Left ventricle myocardium inferior (tissue), 1 donor: ENCODE measurements around the gene DHRS3. TPM values are rescaled to one million over a fixed set of nuclear protein-coding genes. Genes with fewer than 3 reads are reported as not detected.

ENCODE experiments used
- DNase-seq: peaks from one replicate; pipeline ENCODE4 v3.0.0-alpha.2; 2020
- H3K27ac ChIP-seq: fragments of 200-600 bp; replicated peaks from 2 replicates; pipeline ENCODE4 v1.8.0; 2021
- H3K27me3 ChIP-seq: fragments of 200-600 bp; 2 replicates; pipeline ENCODE4 v1.8.0; 2021; ENCODE audit warnings: low read depth
- H3K36me3 ChIP-seq: fragments of 200-600 bp; 2 replicates; pipeline ENCODE4 v1.8.0; 2021
- H3K4me1 ChIP-seq: fragments of 200-600 bp; 2 replicates; pipeline ENCODE4 v1.8.0; 2021
- H3K4me3 ChIP-seq: fragments of 200-600 bp; 2 replicates; pipeline ENCODE4 v1.8.0; 2021; ENCODE audit warnings: mild to moderate bottlenecking, moderate library complexity
- H3K9me3 ChIP-seq: fragments of 200-600 bp; replicated peaks from 2 replicates; pipeline ENCODE4 v1.8.0; 2021
- CTCF ChIP-seq: fragments of 200-600 bp; IDR thresholded peaks from 2 replicates; pipeline ENCODE4 v1.8.0; 2021; ENCODE audit warnings: antibody characterized with exemption, mild to moderate bottlenecking, borderline replicate concordance
- intact Hi-C: fragments of 100-400 bp; cut with micrococcal nuclease; formaldehyde crosslinking; loops from one replicate; pipeline ENCODE4 v1.11.0; 2022
- total RNA-seq: library from RNA; stranded (reverse); fragmentation: NEBNext Ultra II Directional; extraction: Animal tissue kit (Norgen Biotek cat#: 25700); gene quantifications from one replicate; pipeline ENCODE4 v1.2.1, GENCODE V29; 2021
- donor health status: DM: no; HTN: yes; CAD: no; lungs with severe emphysema.

DHRS3 gene
- total RNA-seq, 1 donor from 2014 or later, result 89.7 TPM

- Histone ChIP-seq H3K36me3 (no peaks in the 10 kb centered on the region), H3K27ac (peak overlapping the region; percentile 86), H3K4me1 (peaks cover 24% of the 10 kb centered on the region), H3K27me3 (no peaks in the 10 kb centered on the region), H3K9me3 (peaks cover 28% of the 10 kb centered on the region), H3K4me3 (no peak overlapping the region)
- peak; percentile 69 for DNase-seq
- TF ChIP-seq CTCF, result no peak
- intact Hi-C loops, result no loop called here
Measured at GRCh38 chr1:12636098-12636950, 18.3 kb upstream of the DHRS3 start.

- H3K9me3 ChIP-seq, result peaks cover 13% of the 10 kb centered on the region
- DNase-seq, result no peak
- peak overlapping the region; percentile 86 for H3K27ac ChIP-seq
- no peak overlapping the region for H3K4me3 ChIP-seq
- peaks cover 24% of the 10 kb centered on the region for H3K4me1 ChIP-seq
- peaks cover 3% of the 10 kb centered on the region for H3K27me3 ChIP-seq
- no peaks in the 10 kb centered on the region for H3K36me3 ChIP-seq
- no peak for TF ChIP-seq CTCF
- intact Hi-C loops, result no loop called here
Measured at GRCh38 chr1:12634696-12635202, 16.7 kb upstream of the DHRS3 start.

DNA sequence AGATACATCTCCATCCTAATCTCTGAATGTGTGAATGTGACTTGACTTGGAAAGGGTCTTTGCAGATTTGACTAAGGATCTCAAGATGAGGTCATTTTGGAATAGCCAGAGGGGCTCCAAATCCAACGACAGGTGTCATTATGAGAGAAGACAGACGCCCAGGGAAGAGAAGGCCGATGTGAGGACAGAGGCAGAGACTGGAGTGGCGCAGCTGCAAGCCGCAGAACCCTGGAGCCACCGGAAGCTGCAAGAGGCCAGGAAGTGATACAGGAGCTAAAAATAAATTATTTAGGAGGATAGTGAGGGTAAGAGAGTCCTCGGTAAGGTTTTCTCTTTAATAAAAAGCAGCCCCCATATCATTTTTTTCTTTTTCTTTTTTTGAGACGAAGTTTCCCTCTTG lies 16.1 kb upstream of the DHRS3 start:
- H3K4me1 ChIP-seq, result peaks cover 24% of the 10 kb centered on the region
- TF ChIP-seq CTCF, result no peak
- peaks cover 7% of the 10 kb centered on the region for H3K9me3 ChIP-seq
- H3K27me3 ChIP-seq, result peaks cover 3% of the 10 kb centered on the region
- no peak overlapping the region for H3K4me3 ChIP-seq
- peak overlapping the region; percentile 86 for H3K27ac ChIP-seq
- H3K36me3 ChIP-seq, result no peaks in the 10 kb centered on the region
- DNase-seq, result no peak
- intact Hi-C loops, result no loop called here

GRCh38 chr1:12631571-12631970 lies 13.6 kb upstream of the DHRS3 start:
- TF ChIP-seq CTCF, result no peak
- Histone ChIP-seq H3K36me3 (no peaks in the 10 kb centered on the region), H3K9me3 (no peaks in the 10 kb centered on the region), H3K4me1 (peaks cover 18% of the 10 kb centered on the region), H3K27me3 (peaks cover 3% of the 10 kb centered on the region), H3K4me3 (no peak overlapping the region), H3K27ac (no peak overlapping the region)
- intact Hi-C loops, result no loop called here
- no peak for DNase-seq

- no peak for TF ChIP-seq CTCF
- Histone ChIP-seq H3K36me3 (no peaks in the 10 kb centered on the region), H3K4me3 (no peak overlapping the region), H3K9me3 (no peaks in the 10 kb centered on the region), H3K27me3 (peaks cover 3% of the 10 kb centered on the region), H3K27ac (no peak overlapping the region), H3K4me1 (peaks cover 16% of the 10 kb centered on the region)
- intact Hi-C loops, result no loop called here
- DNase-seq, result no peak
Measured at GRCh38 chr1:12630946-12631530, 13.0 kb upstream of the DHRS3 start.
